ACHN (cell line): ENCODE measurements around the gene CXXC1.
"Not testable (repeated sequence)": the region's sequence is repeated elsewhere in the genome, so short reads cannot be mapped to it uniquely, and the experiment has no call there.

Source experiments
- DNase-seq: peaks from one replicate; pipeline ENCODE4 v3.0.0-alpha.2; 2015
- in situ Hi-C: cut with HindIII; loops from 2 replicates; pipeline ENCODE4 v1.10.0; 2017; ENCODE audit warnings: low sequenced_read_pairs, low pct_ligation_motif_present, low pct_unique_long_range_greater_than_20kb

CXXC1 gene

GRCh38 chr18:50299626-50300388, 12.3 kb upstream of the CXXC1 start:
- in situ Hi-C loops, result no loop called here
- DNase-seq, result no peak

GRCh38 chr18:50298443-50299284, 11.2 kb upstream of the CXXC1 start:
- DNase-seq, result no peak
- in situ Hi-C loops, result no loop called here

- in situ Hi-C loops, result no loop called here
- DNase-seq, result peak; percentile 63
Measured at GRCh38 chr18:50297621-50298442, 10.3 kb upstream of the CXXC1 start.

DNA sequence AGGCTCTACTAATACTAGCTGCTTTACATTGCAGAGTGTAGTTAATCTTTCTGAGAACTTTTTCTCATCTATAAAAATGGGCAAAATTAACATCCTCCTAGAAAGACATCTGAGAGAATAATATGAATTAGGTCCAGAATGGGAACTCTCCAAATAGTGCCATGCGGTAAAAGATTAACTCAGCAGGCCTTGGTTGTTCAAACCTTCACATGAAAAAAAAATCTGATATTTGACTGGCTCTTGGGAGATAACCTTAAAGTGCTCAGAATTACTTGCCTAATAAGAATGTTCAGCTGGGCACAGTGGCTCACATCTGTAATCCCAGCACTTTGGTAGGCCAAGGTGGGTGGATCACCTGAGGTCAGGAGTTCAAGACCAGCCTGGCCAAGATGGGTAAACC, 5.5 kb upstream of the CXXC1 start:
- in situ Hi-C loops, result no loop called here
- no peak for DNase-seq

GRCh38 chr18:50289108-50289443, 1.6 kb upstream of the CXXC1 start:
- DNase-seq, result no peak

GRCh38 chr18:50288348-50289107, 1.0 kb upstream of the CXXC1 start:
- DNase-seq, in situ Hi-C loops: not testable (repeated sequence)

More at GRCh38 chr18:50289108-50289443, 1.6 kb upstream of the CXXC1 start:
- in situ Hi-C loops, result no loop called here

- in situ Hi-C loops, result no loop called here
Measured at GRCh38 chr18:50287028-50287440, 458 bp downstream of the CXXC1 start.

DNA sequence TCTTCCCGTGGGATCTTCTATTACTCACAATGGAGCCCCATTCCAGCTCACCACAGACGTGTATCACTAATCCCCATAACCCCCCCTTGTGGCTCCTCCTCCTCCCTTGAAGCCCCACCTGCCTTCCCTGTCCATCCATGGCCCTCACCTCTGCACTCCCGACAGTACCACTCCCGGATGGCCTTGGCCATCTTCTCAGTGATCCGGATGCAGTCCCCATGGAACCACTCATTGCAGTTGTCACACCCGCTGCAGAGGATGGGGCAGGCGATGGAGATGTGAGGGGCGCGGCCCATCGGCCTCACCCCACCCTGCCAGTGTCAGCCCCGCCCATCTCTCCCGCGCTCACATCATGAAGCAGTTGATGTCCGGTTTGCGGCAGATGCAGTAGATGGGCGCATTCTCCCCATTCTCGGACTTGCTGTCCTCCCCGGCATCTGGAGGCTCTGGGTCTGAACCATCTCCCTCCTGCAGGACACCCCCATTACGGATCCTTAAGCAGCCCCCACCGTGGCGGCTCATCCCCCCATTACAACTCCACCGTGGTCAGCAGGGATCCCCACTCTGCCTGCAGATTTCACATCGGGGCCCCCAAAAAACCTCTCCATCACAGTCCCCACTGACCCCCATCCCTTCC, 983 bp downstream of the CXXC1 start:
- no peak for DNase-seq
- in situ Hi-C loops, result no loop called here

More at GRCh38 chr18:50287028-50287440, 458 bp downstream of the CXXC1 start:
- DNase-seq, result no peak

DNA sequence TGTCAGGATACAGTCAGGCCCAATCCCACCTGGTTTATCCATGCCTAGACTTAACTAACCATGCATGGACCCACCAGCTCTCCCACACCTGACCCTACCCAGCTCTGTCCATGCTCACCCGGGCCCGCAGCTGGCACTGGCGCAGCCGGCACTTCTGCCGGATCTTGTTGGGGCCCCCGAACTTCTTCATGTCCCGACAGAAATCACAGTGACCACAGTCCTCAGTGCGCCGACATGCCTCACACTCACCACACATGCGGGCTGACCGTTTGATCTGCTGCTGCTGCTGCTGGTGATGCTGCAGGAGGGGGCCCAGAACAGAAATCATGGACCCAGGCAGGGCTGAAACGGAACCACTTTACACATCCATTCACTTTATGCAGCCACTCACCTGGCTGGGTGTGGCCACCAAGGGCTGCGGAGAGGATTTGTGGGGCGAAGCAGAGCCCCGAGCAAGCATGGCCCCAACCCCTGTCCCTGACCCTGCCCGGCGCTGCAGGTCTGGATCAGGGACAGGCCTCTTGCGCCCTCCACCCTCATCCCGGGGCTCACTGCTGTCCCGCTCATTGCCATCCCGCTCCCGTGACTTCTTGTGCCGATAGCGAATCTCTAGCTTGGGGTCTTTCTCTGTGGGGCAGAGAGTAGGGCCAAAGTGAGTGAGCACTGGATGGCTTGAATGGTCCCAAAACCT, 1.7 kb downstream of the CXXC1 start:
- no peak for DNase-seq
- in situ Hi-C loops, result no loop called here

- in situ Hi-C loops, result no loop called here
Measured at GRCh38 chr18:50285071-50285470, 2.4 kb downstream of the CXXC1 start.

DNA sequence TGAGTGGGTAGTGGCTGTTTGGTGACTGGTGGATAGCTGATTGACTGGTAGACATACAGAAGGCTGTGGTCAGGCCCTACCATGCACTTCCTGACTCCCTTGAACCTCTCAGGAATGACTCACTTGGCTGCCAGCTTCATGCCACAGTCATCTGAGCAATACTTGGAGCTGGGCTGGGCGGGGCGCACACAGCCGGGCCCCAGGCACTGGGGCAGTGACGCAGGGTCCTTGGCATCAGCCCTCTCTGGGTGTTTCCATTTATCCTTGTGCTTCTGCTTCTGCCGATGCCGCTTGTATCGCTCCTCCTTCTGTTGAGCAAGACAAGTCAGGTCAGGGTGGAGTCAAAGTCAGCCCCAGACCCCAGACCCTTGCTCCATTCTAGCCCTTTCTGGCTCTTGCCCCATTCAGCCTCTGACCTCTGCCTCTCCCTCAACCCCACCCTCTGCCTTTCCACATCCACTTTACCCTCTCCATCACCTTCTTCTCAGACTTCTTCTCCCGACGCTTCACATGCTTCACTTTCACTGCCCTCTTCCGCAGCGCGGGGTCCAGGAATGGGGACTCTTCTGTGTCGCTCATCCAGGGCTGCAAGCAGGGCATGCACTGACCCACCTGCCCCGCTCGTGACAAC, 3.1 kb downstream of the CXXC1 start:
- peak; percentile 83 for DNase-seq
- in situ Hi-C loops, result no loop called here

More at GRCh38 chr18:50285071-50285470, 2.4 kb downstream of the CXXC1 start:
- no peak for DNase-seq

DNA sequence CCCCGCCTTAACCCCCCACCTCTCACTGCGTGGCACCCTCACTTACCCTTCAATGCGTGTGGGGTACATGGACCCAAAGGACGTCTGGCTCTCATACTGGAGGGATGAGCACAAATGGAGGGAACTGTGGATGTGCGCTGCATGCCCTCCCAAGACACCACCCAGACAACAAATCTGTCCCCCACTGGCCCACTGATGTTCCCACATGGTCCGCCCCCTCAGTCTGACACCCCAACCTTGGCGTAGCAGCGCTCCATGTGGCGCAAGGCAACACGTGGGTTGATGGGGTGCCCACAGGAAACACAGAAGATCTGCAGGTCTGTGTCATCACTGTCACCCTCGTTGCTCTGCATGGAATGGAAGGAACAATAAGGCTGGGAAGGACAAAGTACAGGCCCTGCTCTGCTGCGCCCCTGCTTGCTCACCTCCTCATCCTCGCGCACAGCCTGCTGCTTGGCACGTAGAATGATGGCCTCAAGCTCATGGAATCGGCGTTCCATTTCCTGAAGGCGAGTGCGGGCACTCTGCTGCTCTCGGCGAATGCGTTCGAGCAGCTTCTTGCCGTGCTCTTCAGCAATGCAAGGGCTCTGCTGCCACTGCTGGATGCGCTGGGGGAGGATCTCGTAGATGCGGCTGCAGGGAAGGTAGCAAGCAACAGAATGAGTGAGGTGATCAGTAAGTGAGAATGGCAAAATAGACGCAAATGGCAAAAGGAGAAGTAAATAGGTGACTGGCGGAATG, 3.9 kb downstream of the CXXC1 start:
- in situ Hi-C loops, result no loop called here
- DNase-seq, result no peak

GRCh38 chr18:50282521-50283335, 4.8 kb downstream of the CXXC1 start:
- DNase-seq, result no peak
- in situ Hi-C loops, result no loop called here

DNA sequence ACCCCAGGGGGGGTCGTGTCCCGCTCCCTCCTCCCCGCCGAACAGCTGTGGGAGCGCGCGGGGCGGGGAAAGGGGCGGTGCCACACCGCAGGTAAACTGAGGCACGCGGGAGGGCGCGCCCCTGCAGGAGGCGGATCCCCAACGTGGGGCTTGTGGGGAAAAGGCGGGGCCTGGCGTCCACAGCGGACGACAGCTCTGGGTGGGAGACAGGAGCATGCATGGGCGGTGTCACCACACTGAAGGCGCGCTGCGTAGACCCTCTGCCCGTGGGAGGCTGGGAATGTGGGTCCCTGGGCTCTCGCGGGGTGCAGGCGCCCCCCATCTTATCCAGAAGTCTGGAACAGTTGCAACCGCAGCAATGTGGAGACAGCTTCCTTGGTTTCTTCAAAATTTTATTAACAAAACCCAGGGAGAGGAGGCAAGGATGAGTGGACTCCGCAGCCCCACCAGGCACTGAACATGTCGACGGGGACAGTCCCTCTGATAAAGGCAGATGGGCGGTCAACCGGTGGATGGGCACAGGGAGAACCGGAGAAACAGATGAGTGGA, 5.4 kb downstream of the CXXC1 start:
- in situ Hi-C loops, result no loop called here
- DNase-seq, result no peak

- in situ Hi-C loops, result no loop called here
- peak; percentile 93 for DNase-seq
Measured at GRCh38 chr18:50281295-50281971, 6.1 kb downstream of the CXXC1 start, which contains the start of gene MBD1. MBD1 (minus strand) TSS chr18:50281523; CDS start chr18:50279992, 1,531 bp downstream.
